Endothelial cell of umbilical vein (primary cell): ENCODE measurements around the gene SHBG. TPM values are rescaled to one million over a fixed set of nuclear protein-coding genes. Genes with fewer than 3 reads are reported as not detected.

Source experiments
- BruUV-seq: library from RNA; stranded (reverse); fragments of 400-500 nt; replicated peaks from 2 replicates; lab custom pipeline; 2021; lab: Mats Ljungman, UMichigan
- CTCF ChIA-PET: fragments of 300-600, 350-600 bp; sonication (Branson Sonifier 250); formaldehyde crosslinking; loops from one replicate; lab custom pipeline; 2021; ENCODE audit warnings: antibody characterized with exemption, inconsistent platforms; lab: Charles Lee
- POLR2A ChIA-PET: fragments of 300-600, 350-600 bp; sonication (Branson Sonifier 250); formaldehyde crosslinking; loops from one replicate; lab custom pipeline; 2021; ENCODE audit warnings: antibody characterized with exemption, inconsistent platforms; lab: Charles Lee
- DNase-seq: peaks from one replicate; pipeline ENCODE4 v3.0.0-alpha.2; 2011; ENCODE audit warnings: low read depth, low spot score
- FAIRE-seq: peaks from 2 replicates; lab custom pipeline; 2011; peaks lifted over from hg19 to GRCh38; lab: Jason Lieb, UNC
- H2AFZ ChIP-seq: 2 replicates; pipeline ENCODE4 v1.6.0; 2012; ENCODE audit warnings: low read depth, low read length, control low read depth, inconsistent platforms
- H3K27ac ChIP-seq: 2 replicates; pipeline ENCODE4 v1.5.1; 2011; ENCODE audit warnings: low read depth, mild to moderate bottlenecking, control low read depth, low read length, moderate library complexity; ENCODE audit not compliant: insufficient read depth
- H3K27me3 ChIP-seq, 2 experiments: 2 replicates each; pipeline versions ENCODE4 v1.6.0 to v1.6.1; 2011; ENCODE audit warnings: low read length in 2 of 2, mixed read lengths in 1 of 2; ENCODE audit not compliant: control insufficient read depth in 2 of 2, insufficient read depth in 2 of 2
- H3K36me3 ChIP-seq, 2 experiments: 2 replicates in 1 of 2; 3 replicates in 1 of 2; pipeline ENCODE4 v1.5.1; 2011; ENCODE audit warnings: low read length in 2 of 2, mild to moderate bottlenecking in 1 of 2, moderate library complexity in 1 of 2; ENCODE audit not compliant: control insufficient read depth in 2 of 2, insufficient read depth in 2 of 2; ENCODE audit errors: extremely low read depth in 1 of 2
- H3K4me1 ChIP-seq: 3 replicates; pipeline ENCODE4 v1.5.1; 2011; ENCODE audit warnings: mild to moderate bottlenecking, low read length; ENCODE audit not compliant: control insufficient read depth, insufficient read depth; ENCODE audit errors: extremely low read depth
- H3K4me2 ChIP-seq: 2 replicates; pipeline ENCODE4 v1.6.1; 2011; ENCODE audit warnings: low read length, control low read depth, mixed read lengths; ENCODE audit not compliant: insufficient read depth
- H3K4me3 ChIP-seq, 3 experiments: fragments of 200-600 bp in 1 of 3; sonication (generic), shearing (Covaris generic) in 1 of 3; replicated peaks in 1 of 3; 2 replicates each; pipeline ENCODE4 v1.5.1; 2011 to 2016; ENCODE audit warnings: control low read depth in 3 of 3, low read length in 3 of 3, mild to moderate bottlenecking in 2 of 3, inconsistent platforms in 1 of 3, low read depth in 1 of 3, moderate library complexity in 1 of 3; ENCODE audit not compliant: insufficient read depth in 1 of 3
- H3K79me2 ChIP-seq: 2 replicates; pipeline ENCODE4 v1.6.0; 2012; ENCODE audit warnings: low read length, inconsistent platforms; ENCODE audit not compliant: control insufficient read depth, insufficient read depth
- H3K9ac ChIP-seq: replicated peaks from 2 replicates; pipeline ENCODE3; 2011; ENCODE audit warnings: low read length, control low read depth; ENCODE audit not compliant: insufficient read depth; ENCODE audit errors: extremely low read depth
- H3K9me1 ChIP-seq: replicated peaks from 3 replicates; pipeline ENCODE4 v1.6.0; 2011; ENCODE audit warnings: mild to moderate bottlenecking, low read length; ENCODE audit not compliant: control insufficient read depth, insufficient read depth; ENCODE audit errors: extremely low read depth
- H3K9me3 ChIP-seq: replicated peaks from 2 replicates; pipeline ENCODE4 v1.5.1; 2012; ENCODE audit warnings: low read length, inconsistent platforms; ENCODE audit not compliant: control insufficient read depth, insufficient read depth
- H4K20me1 ChIP-seq: replicated peaks from 2 replicates; pipeline ENCODE3; 2011; ENCODE audit warnings: mild to moderate bottlenecking, low read length; ENCODE audit not compliant: control insufficient read depth, insufficient read depth; ENCODE audit errors: extremely low read depth
- CTCF ChIP-seq, 2 donors: IDR thresholded peaks; 1 replicate in 1 of 2; 2 replicates in 1 of 2; pipeline ENCODE4 v1.5.1; 2011; ENCODE audit warnings: low read length in 2 of 2, mild to moderate bottlenecking in 2 of 2, moderate library complexity in 2 of 2, control low read depth in 1 of 2, inconsistent platforms in 1 of 2, low read depth in 1 of 2; ENCODE audit not compliant: insufficient read depth in 1 of 2; ENCODE audit errors: extremely low read depth in 1 of 2
- EZH2 ChIP-seq: IDR thresholded peaks from 2 replicates; pipeline ENCODE4 v1.6.1; 2012; ENCODE audit warnings: borderline replicate concordance, low read depth, mild to moderate bottlenecking, moderate library complexity, low read length, inconsistent platforms; ENCODE audit not compliant: severe bottlenecking
- POLR2A ChIP-seq: IDR thresholded peaks from 2 replicates; pipeline ENCODE4 v1.6.1; 2012; ENCODE audit warnings: low read depth, mild to moderate bottlenecking, control low read depth, low read length
- POLR2AphosphoS5 ChIP-seq: IDR thresholded peaks from 2 replicates; pipeline ENCODE4 v1.6.1; 2012; ENCODE audit warnings: low read depth, mild to moderate bottlenecking, control low read depth, low read length, moderate library complexity; ENCODE audit not compliant: insufficient read depth
- dilution Hi-C: fragments of 300-500 bp; cut with MboI; formaldehyde crosslinking; loops from one replicate; pipeline ENCODE4 v1.15.0; 2019; ENCODE audit warnings: low sequenced_read_pairs; ENCODE audit not compliant: extremely low pct_ligation_motif_present
- intact Hi-C: fragments of 100-400 bp; cut with micrococcal nuclease; formaldehyde crosslinking; loops from one replicate; pipeline ENCODE4 v1.10.0; 2022
- polyA plus RNA-seq, 4 experiments: library from polyadenylated mRNA; depleted of rRNA in 3 of 4; stranded (reverse) in 3 of 4; unstranded in 1 of 4; fragments of >200 nt; gene quantifications; 2 replicates each; pipeline versions ENCODE4 v1.2.1 to v1.2.3, GENCODE V29; 2011 to 2012; ENCODE audit warnings: missing spikeins in 1 of 4
- total RNA-seq: library from RNA; stranded (reverse); gene quantifications from 2 replicates; pipeline ENCODE4 v1.2.3, GENCODE V29; 2021

Gene SHBG
- total and polyA plus RNA-seq, 2 donors (not counting 3 experiments of a cell fraction or from before 2014, with no cell fraction given), result 0.51 TPM; not detected in 1

DNA sequence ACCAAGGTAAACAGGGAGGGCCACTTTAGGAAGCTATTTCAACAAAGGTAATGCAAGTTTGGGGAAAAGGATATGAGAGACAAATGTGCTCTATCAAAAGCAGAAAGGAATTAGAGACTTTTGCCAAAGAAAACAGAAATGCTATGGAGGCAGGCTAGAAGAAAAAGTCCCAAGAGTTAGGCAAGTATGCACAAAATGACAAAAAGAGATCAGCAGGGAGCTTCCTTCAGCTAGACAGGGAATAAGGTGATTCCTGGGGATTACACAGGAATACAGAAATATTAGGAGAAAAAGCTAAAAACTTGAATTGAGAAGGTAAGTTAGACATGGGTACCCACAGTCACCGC lies 17.7 kb upstream of the SHBG start:
- Histone ChIP-seq H3K9me1 (no peaks in the 10 kb centered on the region), H3K36me3 (no peaks in the 10 kb centered on the region), H3K4me1 (peaks cover 24% of the 10 kb centered on the region), H3K27me3 (no peaks in the 10 kb centered on the region), H3K4me3 (no peak overlapping the region), H3K4me2 (peak overlapping the region; percentile 31), H4K20me1 (peaks cover 3% of the 10 kb centered on the region), H2AFZ (no peak overlapping the region), H3K9ac (no peak overlapping the region), H3K9me3 (no peaks in the 10 kb centered on the region), H3K27ac (no peak overlapping the region), H3K79me2 (peaks cover 52% of the 10 kb centered on the region)
- CTCF ChIA-PET, result interaction anchor here (0.9 to 1.2 kb wide), 2 partner anchors 12 to 75 kb away, joined by 3 to 5 read pairs; partner anchors contain the start of gene TP53
- TF ChIP-seq EZH2 (no peak), POLR2AphosphoS5 (no peak), POLR2A (no peak), CTCF (IDR thresholded peaks at IDR 0.05; ENCODE audit: extremely low read depth in 1 of 2, insufficient read depth in 1 of 2, low read depth in 1 of 2, low read length in 2 of 2) (no peak)
- DNase-seq (peak; percentile 35), FAIRE-seq (no peak)
- dilution Hi-C loops (no loop called here), intact Hi-C loops (loop anchor here (10.0 kb wide), 1 partner anchor 233 kb away; no protein-coding TSS in a partner anchor)
- POLR2A ChIA-PET, result no interaction called here
- BruUV-seq, result no TSS peak
